Measurements from ENCODE around the gene PIH1D1. TPM values are rescaled to one million over a fixed set of nuclear protein-coding genes. Genes with fewer than 3 reads are reported as not detected.
"Not testable (repeated sequence)": the region's sequence is repeated elsewhere in the genome, so short reads cannot be mapped to it uniquely, and the experiment has no call there.

Gene PIH1D1
- total RNA-seq, 2 donors from 2014 or later: 147 to 150 TPM

- peaks cover 28% of the 10 kb centered on the region for H3K4me1 Mint-ChIP-seq
- DNase-seq (peak; percentile 87 to 91 (median 90)), ATAC-seq (peak; percentile 70)
- H3K9me3 ChIP-seq (ENCODE audit: control insufficient read depth, low read length, poor library complexity, severe bottlenecking): no peaks in the 10 kb centered on the region
- no peaks in the 10 kb centered on the region for H3K27me3 Mint-ChIP-seq
- H3K27ac Mint-ChIP-seq: peak within 1 kb of the TSS; percentile 96
- H3K36me3 Mint-ChIP-seq (ENCODE audit: low read depth): peaks cover 19% of the 10 kb centered on the region
- H3K4me3 Mint-ChIP-seq: peak within 1 kb of the TSS; percentile 100
Measured at GRCh38 chr19:49473868-49474541, 22.4 kb upstream of the PIH1D1 start, which contains the start of gene FLT3LG. Gene FLT3LG (plus strand): TSS chr19:49474215. CDS start chr19:49474640, 425 bp downstream.

GRCh38 chr19:49473501-49473867 is 21.9 kb upstream of the PIH1D1 start:
- peaks cover 29% of the 10 kb centered on the region for H3K4me1 Mint-ChIP-seq
- H3K4me3 Mint-ChIP-seq: peak overlapping the region; percentile 100
- peaks cover 22% of the 10 kb centered on the region for H3K36me3 Mint-ChIP-seq (ENCODE audit: low read depth)
- H3K9me3 ChIP-seq (ENCODE audit: control insufficient read depth, low read length, poor library complexity, severe bottlenecking); DNase-seq; ATAC-seq; H3K27me3 Mint-ChIP-seq: not testable (repeated sequence)
- peak overlapping the region; percentile 96 for H3K27ac Mint-ChIP-seq

- ATAC-seq (no peak), DNase-seq (no peak)
- Mint-ChIP-seq H3K4me1 (peaks cover 29% of the 10 kb centered on the region), H3K4me3 (peak overlapping the region; percentile 100), H3K27ac (peak overlapping the region; percentile 96), H3K27me3 (no peaks in the 10 kb centered on the region), H3K36me3 (ENCODE audit: low read depth) (peaks cover 22% of the 10 kb centered on the region)
- no peaks in the 10 kb centered on the region for H3K9me3 ChIP-seq (ENCODE audit: control insufficient read depth, low read length, poor library complexity, severe bottlenecking)
Measured at GRCh38 chr19:49472936-49473335, 21.3 kb upstream of the PIH1D1 start.

- H3K27ac Mint-ChIP-seq: peak overlapping the region; percentile 96
- H3K4me1 Mint-ChIP-seq: peaks cover 20% of the 10 kb centered on the region
- DNase-seq (no peak), ATAC-seq (no peak)
- H3K9me3 ChIP-seq (ENCODE audit: control insufficient read depth, low read length, poor library complexity, severe bottlenecking): no peaks in the 10 kb centered on the region
- H3K27me3 Mint-ChIP-seq: no peaks in the 10 kb centered on the region
- H3K36me3 Mint-ChIP-seq (ENCODE audit: low read depth): peaks cover 15% of the 10 kb centered on the region
- H3K4me3 Mint-ChIP-seq: peak overlapping the region; percentile 80
Measured at GRCh38 chr19:49470615-49470978, 19.0 kb upstream of the PIH1D1 start.

GRCh38 chr19:49469828-49470614 is 18.4 kb upstream of the PIH1D1 start:
- ATAC-seq (peak; percentile 54), DNase-seq (peak; percentile 58 to 78 (median 67))
- Mint-ChIP-seq H3K27ac (peak overlapping the region; percentile 96), H3K36me3 (ENCODE audit: low read depth) (peaks cover 11% of the 10 kb centered on the region), H3K4me3 (peak overlapping the region; percentile 80), H3K27me3 (no peaks in the 10 kb centered on the region), H3K4me1 (peaks cover 23% of the 10 kb centered on the region)
- no peaks in the 10 kb centered on the region for H3K9me3 ChIP-seq (ENCODE audit: control insufficient read depth, low read length, poor library complexity, severe bottlenecking)

- DNase-seq (peak; percentile 67 to 86 (median 85)), ATAC-seq (peak; percentile 83)
- H3K36me3 Mint-ChIP-seq (ENCODE audit: low read depth): peaks cover 3% of the 10 kb centered on the region
- peaks cover 23% of the 10 kb centered on the region for H3K4me1 Mint-ChIP-seq
- no peaks in the 10 kb centered on the region for H3K27me3 Mint-ChIP-seq
- H3K27ac Mint-ChIP-seq: peak overlapping the region; percentile 96
- H3K4me3 Mint-ChIP-seq: peak overlapping the region; percentile 88
- no peaks in the 10 kb centered on the region for H3K9me3 ChIP-seq (ENCODE audit: control insufficient read depth, low read length, poor library complexity, severe bottlenecking)
Measured at GRCh38 chr19:49468746-49469447, 17.3 kb upstream of the PIH1D1 start.

GRCh38 chr19:49468199-49468598 is 16.6 kb upstream of the PIH1D1 start:
- peak overlapping the region; percentile 96 for H3K27ac Mint-ChIP-seq
- H3K27me3 Mint-ChIP-seq: no peaks in the 10 kb centered on the region
- DNase-seq (no peak), ATAC-seq (no peak)
- peaks cover 21% of the 10 kb centered on the region for H3K4me1 Mint-ChIP-seq
- H3K4me3 Mint-ChIP-seq: no peak overlapping the region
- H3K36me3 Mint-ChIP-seq (ENCODE audit: low read depth): peaks cover 3% of the 10 kb centered on the region
- H3K9me3 ChIP-seq (ENCODE audit: control insufficient read depth, low read length, poor library complexity, severe bottlenecking): no peaks in the 10 kb centered on the region

GRCh38 chr19:49465371-49465770 is 13.8 kb upstream of the PIH1D1 start:
- H3K4me1 Mint-ChIP-seq: peaks cover 14% of the 10 kb centered on the region
- peak overlapping the region; percentile 91 for H3K27ac Mint-ChIP-seq
- H3K36me3 Mint-ChIP-seq (ENCODE audit: low read depth): peaks cover 3% of the 10 kb centered on the region
- no peaks in the 10 kb centered on the region for H3K9me3 ChIP-seq (ENCODE audit: control insufficient read depth, low read length, poor library complexity, severe bottlenecking)
- no peak overlapping the region for H3K4me3 Mint-ChIP-seq
- no peak for DNase-seq
- ATAC-seq: no peak
- H3K27me3 Mint-ChIP-seq: no peaks in the 10 kb centered on the region

GRCh38 chr19:49463960-49464740 is 12.5 kb upstream of the PIH1D1 start:
- Mint-ChIP-seq H3K27me3 (no peaks in the 10 kb centered on the region), H3K4me1 (peaks cover 7% of the 10 kb centered on the region), H3K36me3 (ENCODE audit: low read depth) (peaks cover 3% of the 10 kb centered on the region), H3K27ac (peak overlapping the region; percentile 91), H3K4me3 (no peak overlapping the region)
- DNase-seq (no peak), ATAC-seq (no peak)
- no peaks in the 10 kb centered on the region for H3K9me3 ChIP-seq (ENCODE audit: control insufficient read depth, low read length, poor library complexity, severe bottlenecking)

GRCh38 chr19:49462492-49462891 is 10.9 kb upstream of the PIH1D1 start:
- no peaks in the 10 kb centered on the region for H3K27me3 Mint-ChIP-seq
- peak overlapping the region; percentile 39 for H3K27ac Mint-ChIP-seq
- ATAC-seq (no peak), DNase-seq (no peak)
- H3K36me3 Mint-ChIP-seq (ENCODE audit: low read depth): no peaks in the 10 kb centered on the region
- no peak overlapping the region for H3K4me3 Mint-ChIP-seq
- no peaks in the 10 kb centered on the region for H3K9me3 ChIP-seq (ENCODE audit: control insufficient read depth, low read length, poor library complexity, severe bottlenecking)
- H3K4me1 Mint-ChIP-seq: peaks cover 9% of the 10 kb centered on the region

GRCh38 chr19:49461656-49462055 is 10.0 kb upstream of the PIH1D1 start:
- DNase-seq (no peak), ATAC-seq (no peak)
- peaks cover 13% of the 10 kb centered on the region for H3K4me1 Mint-ChIP-seq
- H3K36me3 Mint-ChIP-seq (ENCODE audit: low read depth): no peaks in the 10 kb centered on the region
- no peaks in the 10 kb centered on the region for H3K9me3 ChIP-seq (ENCODE audit: control insufficient read depth, low read length, poor library complexity, severe bottlenecking)
- no peaks in the 10 kb centered on the region for H3K27me3 Mint-ChIP-seq
- peak overlapping the region; percentile 39 for H3K27ac Mint-ChIP-seq
- no peak overlapping the region for H3K4me3 Mint-ChIP-seq

GRCh38 chr19:49461130-49461529 is 9.5 kb upstream of the PIH1D1 start:
- H3K4me3 Mint-ChIP-seq; H3K27ac Mint-ChIP-seq; ATAC-seq; H3K27me3 Mint-ChIP-seq; H3K9me3 ChIP-seq (ENCODE audit: control insufficient read depth, low read length, poor library complexity, severe bottlenecking); H3K36me3 Mint-ChIP-seq (ENCODE audit: low read depth); DNase-seq: not testable (repeated sequence)
- H3K4me1 Mint-ChIP-seq: peaks cover 15% of the 10 kb centered on the region
